Fibroblast of the conjunctiva (primary cell): ENCODE data around the gene ARL8A.
"Not testable (repeated sequence)": the region's sequence is repeated elsewhere in the genome, so short reads cannot be mapped to it uniquely, and the experiment has no call there.

Source experiments
- DNase-seq: peaks from one replicate; pipeline ENCODE4 v3.0.0-alpha.2; 2010; ENCODE audit warnings: low read depth

The ARL8A gene

GRCh38 chr1:202158810-202159533, 14.4 kb upstream of the ARL8A start:
- DNase-seq = no peak

GRCh38 chr1:202157945-202158344, 13.4 kb upstream of the ARL8A start:
- DNase-seq = no peak

- no peak for DNase-seq
Observed at GRCh38 chr1:202156590-202156989, 12.1 kb upstream of the ARL8A start.

DNA sequence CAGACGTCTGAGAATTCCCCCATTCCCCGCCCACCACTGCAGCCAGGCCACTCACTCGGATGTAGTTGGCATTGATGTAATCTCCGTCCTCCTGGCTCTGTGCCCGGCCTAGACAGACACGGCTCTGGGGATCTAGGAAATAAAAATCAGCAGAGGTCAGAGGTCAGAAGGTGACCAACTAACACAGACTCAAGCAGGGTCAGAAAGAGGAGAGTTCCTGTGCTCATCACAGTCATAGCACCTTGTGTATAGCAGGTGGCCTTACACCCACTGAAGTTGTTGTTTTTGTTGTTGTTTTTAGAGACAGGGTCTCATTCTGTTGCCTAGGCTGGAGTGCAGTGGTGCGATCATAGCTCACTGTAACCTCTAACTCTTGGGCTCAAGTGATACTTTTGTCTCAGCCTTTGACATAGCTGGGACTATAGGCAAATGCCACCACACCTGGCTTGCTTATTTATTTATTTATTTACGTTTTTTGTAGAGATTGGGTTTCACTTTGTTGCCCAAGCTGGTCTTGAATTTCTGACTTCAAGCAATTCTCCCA, 11.0 kb upstream of the ARL8A start:
- no peak for DNase-seq

- DNase-seq = peak; percentile 63
Observed at GRCh38 chr1:202154766-202155477, 10.4 kb upstream of the ARL8A start.

- no peak for DNase-seq
Observed at GRCh38 chr1:202154148-202154765, 9.7 kb upstream of the ARL8A start.

DNA sequence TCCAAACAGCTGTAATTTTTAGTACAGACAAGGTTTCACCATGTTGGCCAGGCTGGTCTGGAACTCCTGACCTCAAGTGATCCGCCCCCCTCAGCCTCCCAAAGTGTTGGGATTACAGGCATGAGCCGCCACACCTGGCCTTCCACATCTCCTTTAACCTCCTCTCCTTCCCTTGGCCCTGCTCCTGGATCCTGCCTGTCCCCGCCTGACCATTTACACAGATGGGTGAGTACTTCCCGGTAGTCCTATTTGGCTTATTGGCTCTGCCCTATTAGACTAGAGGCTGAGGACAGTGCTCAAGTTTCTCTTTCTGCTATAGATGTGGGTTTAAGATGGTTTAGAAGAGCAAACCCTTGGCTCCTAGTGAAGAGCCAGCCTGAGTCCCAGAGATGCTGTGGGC, 8.7 kb upstream of the ARL8A start:
- DNase-seq = no peak

GRCh38 chr1:202152399-202152798, 7.9 kb upstream of the ARL8A start:
- no peak for DNase-seq

DNA sequence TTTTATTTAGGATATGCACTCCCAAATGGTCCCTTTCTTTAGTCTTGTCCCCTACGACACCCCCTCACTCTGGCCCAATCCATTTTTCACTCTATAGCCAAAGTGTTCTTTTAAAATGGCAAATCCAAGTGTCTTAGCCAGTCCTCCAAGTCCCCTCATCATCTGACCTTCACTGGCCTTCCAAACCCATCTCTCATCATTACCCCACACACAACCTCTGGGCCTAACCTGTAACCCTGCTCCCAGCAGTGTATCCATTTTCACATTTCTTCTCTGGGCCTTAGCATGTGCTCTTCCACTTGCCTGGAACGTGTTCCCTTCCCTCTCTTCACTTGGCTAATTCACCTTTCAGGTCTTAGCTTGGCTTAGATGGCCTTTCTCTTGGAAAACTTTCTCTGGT, 6.5 kb upstream of the ARL8A start:
- no peak for DNase-seq

DNA sequence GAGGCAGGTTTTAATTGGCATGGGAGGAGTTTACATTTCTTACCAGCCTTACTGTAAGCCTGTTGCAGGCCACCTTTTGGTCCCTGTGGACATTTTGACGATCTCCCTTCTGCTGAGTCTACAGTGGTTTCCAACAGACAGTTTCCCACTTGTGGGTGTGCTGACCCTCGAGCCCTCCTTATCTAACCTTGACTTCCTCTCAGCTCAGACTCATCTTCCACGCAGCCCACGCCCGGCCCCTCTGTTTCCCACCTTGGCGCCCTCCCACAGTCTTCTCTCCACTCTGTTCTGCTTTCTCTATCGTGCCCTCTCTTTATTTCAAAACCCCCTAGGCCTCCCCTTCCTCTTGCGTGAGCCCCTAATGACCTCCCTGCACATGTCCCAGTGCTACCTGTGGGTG, 6.1 kb upstream of the ARL8A start:
- no peak for DNase-seq

GRCh38 chr1:202150187-202150586, 5.7 kb upstream of the ARL8A start:
- no peak for DNase-seq

DNA sequence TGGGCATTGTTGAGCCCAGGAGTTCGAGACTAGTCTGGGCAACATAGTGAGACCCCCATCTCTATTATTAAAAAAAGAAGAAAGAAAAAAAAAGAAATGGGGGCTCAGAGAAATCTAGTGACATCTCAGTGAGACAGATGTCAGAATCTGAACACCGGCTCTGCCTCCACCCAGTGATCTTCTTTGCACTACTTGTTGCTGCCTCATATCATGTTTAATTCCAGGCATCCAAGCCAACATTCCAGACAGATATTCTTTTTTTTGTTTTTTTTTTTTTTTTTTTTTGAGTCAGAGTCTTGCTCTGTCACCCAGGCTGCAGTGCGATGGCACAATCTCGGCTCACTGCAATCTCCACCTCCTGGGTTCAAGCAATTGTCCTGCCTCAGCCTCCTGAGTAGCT, 5.0 kb upstream of the ARL8A start:
- DNase-seq = no peak

DNA sequence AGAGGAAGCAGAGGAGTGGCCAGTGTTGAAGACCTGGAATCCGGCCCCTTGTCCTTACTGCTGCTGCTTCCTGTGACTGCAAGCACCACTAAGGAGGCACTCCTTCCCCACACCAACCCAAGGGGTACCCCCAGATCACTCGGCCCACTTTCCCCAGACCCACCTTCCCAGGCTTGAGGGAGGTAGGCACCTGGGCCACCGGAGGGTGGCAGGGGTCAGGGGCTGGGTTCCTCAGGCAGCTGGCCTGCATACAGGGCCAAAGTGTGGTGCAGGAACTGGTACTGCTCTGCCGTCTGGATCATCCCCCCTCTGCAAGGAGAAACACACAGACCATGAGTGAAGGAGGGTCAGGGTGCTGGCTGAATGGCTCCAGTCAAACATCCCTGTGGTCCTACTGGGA, 3.9 kb upstream of the ARL8A start:
- no peak for DNase-seq

GRCh38 chr1:202146993-202147392, 2.5 kb upstream of the ARL8A start:
- DNase-seq = no peak

DNA sequence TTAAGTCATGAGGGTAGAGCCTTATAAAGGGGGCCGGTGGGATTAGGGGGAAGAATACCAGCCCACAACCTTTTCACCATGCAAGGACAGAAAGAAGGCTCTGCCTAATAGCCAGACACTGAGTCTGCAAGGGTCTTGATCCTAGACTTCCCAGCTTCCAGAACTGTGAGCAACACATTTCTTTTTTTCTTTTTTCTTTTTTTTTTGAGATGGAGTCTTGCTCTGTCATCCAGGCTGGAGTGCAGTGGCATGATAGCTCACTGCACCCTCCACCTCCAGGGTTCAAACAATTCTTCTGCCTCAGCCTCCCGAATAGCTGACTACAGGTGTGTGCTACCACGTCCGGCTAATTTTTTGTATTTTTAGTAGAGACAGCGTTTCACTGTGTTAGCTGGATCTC, 1.7 kb upstream of the ARL8A start:
- DNase-seq = no peak

DNA sequence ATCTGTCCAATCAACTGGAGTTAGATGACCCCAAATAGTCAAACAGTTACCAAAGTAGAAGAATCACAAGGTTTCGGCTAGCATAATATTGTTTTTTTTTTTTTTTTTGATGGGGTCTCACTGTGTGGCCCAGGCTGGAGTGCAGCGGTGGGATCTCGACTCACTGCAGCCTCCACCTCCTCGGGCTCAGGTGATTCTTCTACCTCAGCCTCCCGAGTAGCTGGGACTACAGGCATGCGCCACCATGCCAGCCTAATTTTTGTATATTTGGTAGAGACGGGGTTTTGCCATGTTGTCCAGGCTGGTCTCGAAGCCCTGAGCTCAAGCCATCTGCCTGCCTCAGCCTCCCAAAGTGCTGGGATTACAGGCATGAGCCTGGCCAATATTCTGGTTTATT, 1.2 kb upstream of the ARL8A start:
- not testable (repeated sequence) for DNase-seq

GRCh38 chr1:202145068-202145743, 669 bp upstream of the ARL8A start:
- no peak for DNase-seq

DNA sequence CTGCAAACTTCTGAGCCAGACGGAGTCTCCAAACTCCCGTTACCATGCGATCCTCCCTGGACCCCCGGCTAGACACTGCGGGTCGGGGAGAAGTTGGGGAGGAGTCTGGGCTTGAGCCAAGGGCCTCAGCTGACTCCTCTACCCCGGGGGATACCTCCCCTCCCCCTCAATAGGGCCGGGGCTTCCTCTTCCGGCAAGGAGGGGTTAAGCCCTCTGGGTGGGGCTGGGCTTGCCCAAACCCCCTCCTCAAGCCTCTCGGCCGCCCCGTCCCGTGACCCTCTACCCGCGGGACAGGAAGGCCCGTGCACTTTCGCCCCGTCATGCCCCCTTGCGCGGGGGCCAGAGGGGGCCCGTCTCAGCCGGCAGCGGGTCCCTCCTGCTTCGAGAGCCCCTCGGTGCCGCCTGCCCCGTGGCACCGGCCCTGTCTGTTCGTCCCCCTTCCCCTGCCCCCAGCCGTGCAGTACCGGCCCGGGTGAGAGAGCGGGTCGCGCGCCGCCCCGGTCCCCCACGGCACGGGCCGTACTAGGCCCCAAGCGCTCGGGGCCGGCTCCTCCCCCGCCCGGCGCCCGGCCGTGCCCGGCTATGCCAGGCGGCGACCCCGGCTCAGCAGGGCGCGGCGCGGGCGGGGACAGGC, 652 bp downstream of the ARL8A start:
- DNase-seq = no peak

- DNase-seq = no peak
Observed at GRCh38 chr1:202143011-202143767, 1.3 kb downstream of the ARL8A start.

DNA sequence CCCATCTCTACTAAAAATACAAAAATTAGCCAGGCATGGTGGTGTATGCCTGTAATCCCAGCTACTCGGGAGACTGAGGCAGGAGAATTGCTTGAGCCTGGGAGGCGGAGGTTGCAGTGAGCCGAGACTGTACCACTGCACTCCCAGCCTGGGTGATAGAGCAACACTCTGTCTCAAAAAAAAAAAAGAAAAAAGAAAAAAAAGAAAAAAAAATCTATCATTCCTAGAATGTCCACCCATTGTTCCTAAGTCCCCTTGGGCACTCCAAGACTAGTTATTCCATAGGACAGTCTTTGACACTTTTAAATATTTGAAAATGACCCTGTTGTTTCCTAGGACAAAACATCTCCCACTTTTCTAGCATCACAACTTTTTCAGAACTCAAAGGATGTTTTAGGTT, 3.1 kb downstream of the ARL8A start:
- DNase-seq = not testable (repeated sequence)

DNA sequence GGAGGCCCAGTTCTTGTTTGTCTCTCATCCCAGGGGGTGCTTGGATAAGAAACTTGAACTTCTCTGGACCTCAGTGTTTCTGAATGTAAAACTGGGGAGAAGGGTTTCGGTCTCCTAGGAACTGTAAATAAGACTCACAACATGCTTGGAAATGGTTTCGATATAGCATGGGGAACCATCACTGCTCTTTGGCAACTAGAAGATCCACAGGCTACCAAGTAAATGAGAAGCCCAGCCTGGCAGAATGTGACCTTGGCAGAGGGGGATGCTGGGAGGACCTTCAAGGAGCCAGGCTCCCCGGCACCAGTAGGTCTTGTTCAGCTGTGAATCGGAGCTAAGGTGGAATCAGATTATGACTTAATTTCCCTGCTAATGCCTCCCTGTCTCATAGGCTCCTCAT, 3.7 kb downstream of the ARL8A start:
- no peak for DNase-seq
